ENCODE measurements around the gene TMEM72. TPM values are rescaled to one million over a fixed set of nuclear protein-coding genes. Genes with fewer than 3 reads are reported as not detected.

The TMEM72 gene
- polyA plus RNA-seq, 2 of the 4 experiments (the other 2 are of a cell fraction): not detected

DNA sequence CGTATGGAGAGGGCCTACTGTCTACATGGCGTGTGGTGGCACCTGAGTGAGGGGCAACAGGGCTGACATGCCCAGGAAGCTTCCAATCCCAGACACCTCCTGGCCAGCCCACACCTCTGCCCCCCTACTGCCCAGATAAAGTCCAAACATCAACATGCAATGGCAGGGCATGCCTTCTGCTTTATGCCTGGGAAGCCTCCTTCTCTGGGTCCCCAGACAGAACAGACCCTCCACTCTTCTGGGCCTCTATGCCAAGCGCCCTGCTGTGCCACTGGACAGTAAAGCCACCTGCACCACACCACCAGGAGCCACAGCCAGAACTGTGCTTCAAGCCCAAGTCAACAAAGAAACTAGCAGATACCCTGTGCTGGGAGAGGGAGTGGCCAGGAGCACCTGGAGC is 12.5 kb downstream of the TMEM72 start:
- TF ChIP-seq CBX2 (IDR thresholded peaks at IDR 0.05; ENCODE audit: borderline replicate concordance, low read depth): no peak
- no peak for TF ChIP-seq ZSCAN20 (CRISPR knock-in tag; IDR thresholded peaks at IDR 0.05)
- TF ChIP-seq NPAS2 (CRISPR knock-in tag; IDR thresholded peaks at IDR 0.05; ENCODE audit: borderline replicate concordance): no peak
- no peak for TF ChIP-seq CTCF (IDR thresholded peaks at IDR 0.05)
- TF ChIP-seq JUNB (IDR thresholded peaks at IDR 0.05): no peak
- TF ChIP-seq RFX5 (IDR thresholded peaks at IDR 0.05): no peak
- ChIA-PET POLR2A (no interaction called here), CTCF (interaction anchor here (1.3 to 3.6 kb wide), 2 partner anchors 9 to 16 kb away, joined by 4 to 24 read pairs; no protein-coding TSS in a partner anchor)
- Histone ChIP-seq H3K4me1 (no peaks in the 10 kb centered on the region), H3K27ac (no peak overlapping the region), H3K9me3 (no peaks in the 10 kb centered on the region), H3K4me2 (no peak overlapping the region), H3K4me3 (no peak overlapping the region)
- FAIRE-seq (no peak), ATAC-seq (no peak), DNase-seq (ENCODE audit: low read depth in 1 of 2, low spot score in 1 of 2) (no peak)
- WGBS (ENCODE audit: missing lambda C conversion rate): 23% methylated on average over 3 of the region's 3 CpGs

DNA sequence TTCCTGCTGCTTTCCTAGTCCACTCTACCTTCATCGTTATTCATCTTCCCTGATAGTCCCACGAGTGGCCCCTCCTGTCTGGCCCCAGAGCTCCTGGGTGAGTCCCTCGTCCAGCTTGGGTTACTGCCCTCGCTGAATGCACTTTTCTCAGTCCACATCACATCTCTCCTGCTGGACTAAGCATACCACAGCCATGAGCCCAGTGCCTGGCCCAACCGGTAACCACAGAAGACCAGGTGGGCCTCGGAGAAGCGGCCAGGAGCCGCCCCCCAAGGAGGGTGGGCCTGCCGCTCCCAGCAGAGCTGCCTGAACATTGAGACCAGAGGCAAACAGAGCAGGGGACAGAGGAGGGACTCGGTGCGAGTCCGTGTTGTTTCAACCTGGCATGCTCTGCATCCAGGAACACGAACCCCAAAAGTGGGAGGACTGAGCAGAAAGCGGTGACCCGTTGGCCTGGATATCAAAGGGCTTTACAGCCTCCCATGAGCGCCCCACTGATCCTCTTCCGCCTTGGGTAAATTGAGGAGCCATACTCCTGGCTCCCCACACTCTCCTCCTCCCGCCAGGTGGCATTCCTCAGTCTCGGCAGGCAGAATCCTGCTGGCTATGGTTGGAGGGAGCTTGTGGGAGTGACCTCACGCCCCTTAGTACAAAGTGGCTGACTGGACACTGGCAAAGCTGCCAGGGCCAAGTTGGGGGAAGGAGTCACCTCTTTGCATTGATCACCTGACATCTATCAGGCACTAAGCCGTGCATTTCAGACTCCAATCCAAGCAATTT is 13.3 kb downstream of the TMEM72 start:
- no peak overlapping the region for H3K4me3 ChIP-seq
- TF ChIP-seq EP300 (IDR thresholded peaks at IDR 0.05) (no peak), SMC3 (IDR thresholded peaks at IDR 0.05) (no peak), HOXB13 (CRISPR knock-in tag; IDR thresholded peaks at IDR 0.05; ENCODE audit: low read depth) (no peak), POLR2A (IDR thresholded peaks at IDR 0.05; ENCODE audit: low read length) (no peak)
- TF ChIP-seq, protein P1, sequence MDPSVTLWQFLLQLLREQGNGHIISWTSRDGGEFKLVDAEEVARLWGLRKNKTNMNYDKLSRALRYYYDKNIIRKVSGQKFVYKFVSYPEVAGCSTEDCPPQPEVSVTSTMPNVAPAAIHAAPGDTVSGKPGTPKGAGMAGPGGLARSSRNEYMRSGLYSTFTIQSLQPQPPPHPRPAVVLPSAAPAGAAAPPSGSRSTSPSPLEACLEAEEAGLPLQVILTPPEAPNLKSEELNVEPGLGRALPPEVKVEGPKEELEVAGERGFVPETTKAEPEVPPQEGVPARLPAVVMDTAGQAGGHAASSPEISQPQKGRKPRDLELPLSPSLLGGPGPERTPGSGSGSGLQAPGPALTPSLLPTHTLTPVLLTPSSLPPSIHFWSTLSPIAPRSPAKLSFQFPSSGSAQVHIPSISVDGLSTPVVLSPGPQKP (IDR thresholded peaks at IDR 0.05; ENCODE audit: low read depth, low read length): no peak
- POLR2A ChIA-PET: no interaction called here
- DNase-seq (ENCODE audit: low read depth in 1 of 2, low spot score in 1 of 2) (no peak), ATAC-seq (no peak), FAIRE-seq (no peak)
- H3K4me1 ChIP-seq: no peaks in the 10 kb centered on the region
- 45% methylated on average over 18 of the region's 21 CpGs for WGBS (ENCODE audit: missing lambda C conversion rate)
- no peaks in the 10 kb centered on the region for H3K9me3 ChIP-seq
- H3K27ac ChIP-seq: no peak overlapping the region
- CTCF ChIA-PET: interaction anchor here (0.8 to 1.3 kb wide), 4 partner anchors 8 to 59 kb away, joined by 3 to 4 read pairs (median 4); no protein-coding TSS in a partner anchor
- no peak overlapping the region for H3K4me2 ChIP-seq

GRCh38 chr10:44925224-44925623 is 14.1 kb downstream of the TMEM72 start:
- 36% methylated on average over 7 of the region's 7 CpGs for WGBS (ENCODE audit: missing lambda C conversion rate)
- CTCF ChIA-PET: interaction anchor here (1.2 to 1.3 kb wide), 2 partner anchors 10 to 60 kb away, joined by 3 read pairs; no protein-coding TSS in a partner anchor
- ATAC-seq: peak in 1 of 2 experiments; percentile 45; a peak in 1 of 6 replicates
- peak in 1 of 2 experiments; percentile 21; a peak in 1 of 5 replicates for TF ChIP-seq RAD21 (conservative IDR thresholded peaks at IDR 0.05 in 1 of 2, IDR thresholded peaks at IDR 0.05 in 1 of 2)
- no peak for TF ChIP-seq HOXA7 (CRISPR knock-in tag; IDR thresholded peaks at IDR 0.05)
- no peak for FAIRE-seq
- no peak overlapping the region for H3K4me3 ChIP-seq
- DNase-seq (ENCODE audit: low read depth in 1 of 2, low spot score in 1 of 2): peak in 1 of 2 experiments; percentile 30
- POLR2A ChIA-PET: no interaction called here
- H3K4me2 ChIP-seq: no peak overlapping the region
- H3K27ac ChIP-seq: no peak overlapping the region
- H3K4me1 ChIP-seq: no peaks in the 10 kb centered on the region
- H3K9me3 ChIP-seq: no peaks in the 10 kb centered on the region

GRCh38 chr10:44925811-44926750 is 14.9 kb downstream of the TMEM72 start:
- ChIA-PET CTCF (interaction anchor here (0.8 to 1.2 kb wide), 2 partner anchors 9 to 47 kb away, joined by 3 read pairs; no protein-coding TSS in a partner anchor), POLR2A (no interaction called here)
- ATAC-seq (no peak), FAIRE-seq (no peak), DNase-seq (ENCODE audit: low read depth in 1 of 2, low spot score in 1 of 2) (no peak)
- H3K4me2 ChIP-seq: no peak overlapping the region
- 74% methylated on average over 14 of the region's 16 CpGs for WGBS (ENCODE audit: missing lambda C conversion rate)
- TF ChIP-seq ZSCAN20 (CRISPR knock-in tag; IDR thresholded peaks at IDR 0.05) (no peak), JUN (IDR thresholded peaks at IDR 0.05) (no peak), MAZ (IDR thresholded peaks at IDR 0.05; ENCODE audit: borderline replicate concordance, low read depth, low read length) (no peak), RAD21 (conservative IDR thresholded peaks at IDR 0.05 in 1 of 2, IDR thresholded peaks at IDR 0.05 in 1 of 2) (no peak)
- TF ChIP-seq, protein P2, sequence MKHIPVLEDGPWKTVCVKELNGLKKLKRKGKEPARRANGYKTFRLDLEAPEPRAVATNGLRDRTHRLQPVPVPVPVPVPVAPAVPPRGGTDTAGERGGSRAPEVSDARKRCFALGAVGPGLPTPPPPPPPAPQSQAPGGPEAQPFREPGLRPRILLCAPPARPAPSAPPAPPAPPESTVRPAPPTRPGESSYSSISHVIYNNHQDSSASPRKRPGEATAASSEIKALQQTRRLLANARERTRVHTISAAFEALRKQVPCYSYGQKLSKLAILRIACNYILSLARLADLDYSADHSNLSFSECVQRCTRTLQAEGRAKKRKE (CRISPR knock-in tag; IDR thresholded peaks at IDR 0.05; ENCODE audit: low read depth): no peak
- H3K27ac ChIP-seq: no peak overlapping the region
- no peak overlapping the region for H3K4me3 ChIP-seq
- no peaks in the 10 kb centered on the region for H3K9me3 ChIP-seq
- H3K4me1 ChIP-seq: no peaks in the 10 kb centered on the region
